ENCODE results near the gene ITPR1.

ITPR1 gene

DNA sequence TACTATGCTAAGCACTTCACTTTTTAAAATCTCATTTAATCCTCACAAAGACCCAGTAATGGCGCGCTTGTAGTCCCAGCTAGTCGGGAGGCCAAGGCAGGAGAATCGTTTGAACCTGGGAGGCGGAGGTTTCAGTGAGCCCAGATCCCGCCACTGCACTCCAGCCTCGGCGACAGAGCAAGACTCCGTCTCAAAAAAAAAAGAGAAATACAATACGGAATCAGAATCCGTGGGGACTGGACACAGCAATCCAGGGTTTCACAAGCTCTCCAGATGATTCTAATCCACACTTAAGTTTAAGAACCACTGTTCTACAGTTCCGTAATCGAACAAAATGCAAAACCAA is 25.7 kb upstream of the ITPR1 start:
- Mint-ChIP-seq H3K36me3 (no peaks in the 10 kb centered on the region), H3K27me3 (no peaks in the 10 kb centered on the region), H3K4me3 (peak overlapping the region; percentile 92), H3K27ac (peak overlapping the region; percentile 95), H3K4me1 (peaks cover 10% of the 10 kb centered on the region), H3K9me3 (no peaks in the 10 kb centered on the region)
- ATAC-seq (ENCODE audit: low read depth) = no peak
- DNase-seq (ENCODE audit: low spot score in 2 of 2) = no peak

DNA sequence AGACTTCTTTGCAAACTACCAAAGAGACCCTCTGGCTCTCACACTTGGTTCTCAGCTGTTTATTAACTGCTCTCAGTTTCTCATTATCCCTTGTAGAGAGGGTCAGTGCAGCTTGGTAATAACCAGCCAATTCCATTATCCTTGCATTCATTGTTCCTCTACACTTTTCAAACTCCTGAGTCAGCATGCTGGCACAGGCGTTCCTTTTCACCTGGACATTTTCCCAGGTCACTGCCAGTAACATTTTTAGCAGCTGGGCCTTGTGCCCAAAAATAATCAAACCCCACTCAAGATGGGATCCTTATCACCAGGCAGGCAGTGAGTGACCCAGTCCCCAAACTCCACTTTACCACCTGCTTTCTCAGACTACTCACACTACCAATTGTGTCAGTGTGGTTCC is 21.2 kb upstream of the ITPR1 start:
- no peak overlapping the region for H3K4me3 Mint-ChIP-seq
- H3K27ac Mint-ChIP-seq = no peak overlapping the region
- ATAC-seq (ENCODE audit: low read depth) = no peak
- H3K27me3 Mint-ChIP-seq = no peaks in the 10 kb centered on the region
- H3K9me3 Mint-ChIP-seq = peaks cover 3% of the 10 kb centered on the region
- peaks cover 2% of the 10 kb centered on the region for H3K36me3 Mint-ChIP-seq
- peaks cover 12% of the 10 kb centered on the region for H3K4me1 Mint-ChIP-seq
- DNase-seq (ENCODE audit: low spot score in 2 of 2) = no peak

DNA sequence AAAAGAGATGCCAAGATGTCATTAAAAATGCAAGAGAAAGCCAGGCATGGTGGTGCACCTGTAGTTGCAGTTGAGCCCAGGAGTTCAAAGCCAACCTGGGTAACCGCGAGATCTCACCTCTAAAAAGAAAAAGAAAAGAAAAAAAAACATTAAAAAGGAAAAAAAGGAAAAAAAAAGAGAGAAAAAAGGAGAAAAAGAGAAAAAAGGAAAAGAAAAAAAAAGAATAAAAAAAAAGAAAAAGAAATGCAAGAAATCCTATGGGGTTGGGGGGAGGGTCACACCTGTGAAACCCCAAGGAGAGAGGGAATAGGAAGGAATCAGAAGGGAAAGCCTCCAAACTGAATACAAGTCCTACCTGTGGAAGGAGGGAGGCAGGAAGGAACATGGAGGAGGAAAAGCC is 20.8 kb upstream of the ITPR1 start:
- Mint-ChIP-seq H3K9me3 (peaks cover 3% of the 10 kb centered on the region), H3K36me3 (peaks cover 2% of the 10 kb centered on the region), H3K27me3 (no peaks in the 10 kb centered on the region), H3K27ac (no peak overlapping the region), H3K4me1 (peaks cover 12% of the 10 kb centered on the region), H3K4me3 (no peak overlapping the region)
- DNase-seq (ENCODE audit: low spot score in 2 of 2) = no peak
- ATAC-seq (ENCODE audit: low read depth) = no peak

DNA sequence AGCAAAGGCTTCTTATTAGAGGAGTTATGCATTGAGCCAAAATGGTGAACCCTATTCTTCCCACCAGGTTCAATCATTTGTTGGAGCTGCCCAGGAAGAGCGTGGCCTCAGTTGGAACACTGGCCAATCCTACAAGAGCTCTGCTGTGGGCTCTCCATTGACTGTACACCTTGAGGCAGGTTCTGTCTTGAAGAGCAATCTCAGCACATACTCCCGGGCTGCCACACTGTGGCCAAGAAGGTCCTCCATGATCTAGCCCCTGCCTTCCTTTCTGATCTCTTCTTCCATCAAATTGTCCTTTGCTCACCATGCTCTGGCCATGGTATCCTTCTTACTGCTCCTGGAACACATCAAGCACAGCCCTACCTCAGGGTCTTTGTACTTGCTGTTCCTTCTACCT is 20.4 kb upstream of the ITPR1 start:
- Mint-ChIP-seq H3K27ac (no peak overlapping the region), H3K4me3 (no peak overlapping the region), H3K9me3 (peaks cover 3% of the 10 kb centered on the region), H3K36me3 (peaks cover 2% of the 10 kb centered on the region), H3K27me3 (no peaks in the 10 kb centered on the region), H3K4me1 (peaks cover 12% of the 10 kb centered on the region)
- DNase-seq (ENCODE audit: low spot score in 2 of 2) = no peak
- ATAC-seq (ENCODE audit: low read depth) = no peak

DNA sequence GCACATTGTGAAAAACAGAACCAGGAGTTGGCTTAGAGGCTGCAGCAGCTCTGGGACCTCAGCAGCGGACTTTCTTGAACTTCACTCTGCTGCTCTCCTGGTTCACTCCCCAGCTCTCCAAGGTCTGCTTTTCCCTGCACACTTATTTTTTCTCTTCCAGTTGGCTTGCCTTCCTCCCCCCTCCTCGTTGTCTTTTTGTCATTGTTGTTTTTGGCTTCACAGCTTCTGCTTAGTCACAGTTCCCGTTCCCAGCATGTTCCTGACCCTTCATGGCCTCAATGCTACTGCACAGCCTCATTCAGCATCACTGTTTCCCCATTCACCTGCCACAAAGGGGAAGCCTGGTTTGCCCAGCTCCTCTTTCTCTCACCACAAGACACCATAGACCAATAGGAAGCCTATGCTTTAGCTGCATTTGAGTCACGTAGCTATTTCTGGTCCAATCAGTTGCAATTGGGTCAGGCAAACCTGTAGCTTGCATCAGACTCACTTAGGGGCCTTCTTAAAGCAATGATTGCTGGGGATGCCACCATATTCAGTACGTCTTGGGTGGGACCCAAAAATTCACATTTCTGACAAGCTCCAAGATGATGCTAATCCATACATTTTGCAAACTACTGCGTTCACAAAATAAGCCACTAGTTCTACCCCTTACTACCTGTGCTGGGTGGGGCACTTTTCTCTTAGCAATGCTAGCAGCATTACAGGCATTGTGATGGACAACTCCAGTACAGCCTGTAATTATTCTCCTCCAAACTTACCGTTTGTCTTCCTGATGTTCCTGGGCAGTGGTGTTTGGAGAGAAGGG is 18.3 kb upstream of the ITPR1 start:
- Mint-ChIP-seq H3K4me1 (peaks cover 12% of the 10 kb centered on the region), H3K4me3 (peak overlapping the region; percentile 68), H3K27ac (peak overlapping the region; percentile 86), H3K9me3 (peaks cover 3% of the 10 kb centered on the region), H3K27me3 (no peaks in the 10 kb centered on the region), H3K36me3 (peaks cover 2% of the 10 kb centered on the region)
- ATAC-seq (ENCODE audit: low read depth) (peak; percentile 74), DNase-seq (ENCODE audit: low spot score in 2 of 2) (peak in 1 of 2 donors; percentile 11)

DNA sequence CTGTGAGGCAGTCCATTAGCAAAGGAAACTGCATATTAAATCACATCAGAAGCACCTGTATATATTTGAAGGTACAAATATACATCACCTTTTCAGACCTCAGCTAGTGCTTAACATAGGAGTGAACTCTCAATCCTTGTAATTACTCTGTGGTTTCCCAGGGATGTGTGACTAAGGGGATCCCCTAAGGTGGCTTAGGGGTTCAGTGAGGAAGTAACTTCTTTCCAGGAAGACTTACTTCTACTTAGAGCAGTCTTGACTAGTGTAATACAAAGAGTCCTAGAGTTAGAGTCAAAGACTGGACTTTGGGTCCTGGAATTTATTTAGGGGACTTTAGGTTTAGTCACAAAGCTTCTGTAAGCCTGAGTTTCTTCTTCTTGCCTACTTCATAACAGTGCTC is 17.3 kb upstream of the ITPR1 start:
- H3K4me3 Mint-ChIP-seq = no peak overlapping the region
- H3K27me3 Mint-ChIP-seq = no peaks in the 10 kb centered on the region
- H3K27ac Mint-ChIP-seq = no peak overlapping the region
- H3K9me3 Mint-ChIP-seq = peaks cover 3% of the 10 kb centered on the region
- no peak for ATAC-seq (ENCODE audit: low read depth)
- DNase-seq (ENCODE audit: low spot score in 2 of 2) = no peak
- H3K4me1 Mint-ChIP-seq = peaks cover 12% of the 10 kb centered on the region
- peaks cover 2% of the 10 kb centered on the region for H3K36me3 Mint-ChIP-seq

DNA sequence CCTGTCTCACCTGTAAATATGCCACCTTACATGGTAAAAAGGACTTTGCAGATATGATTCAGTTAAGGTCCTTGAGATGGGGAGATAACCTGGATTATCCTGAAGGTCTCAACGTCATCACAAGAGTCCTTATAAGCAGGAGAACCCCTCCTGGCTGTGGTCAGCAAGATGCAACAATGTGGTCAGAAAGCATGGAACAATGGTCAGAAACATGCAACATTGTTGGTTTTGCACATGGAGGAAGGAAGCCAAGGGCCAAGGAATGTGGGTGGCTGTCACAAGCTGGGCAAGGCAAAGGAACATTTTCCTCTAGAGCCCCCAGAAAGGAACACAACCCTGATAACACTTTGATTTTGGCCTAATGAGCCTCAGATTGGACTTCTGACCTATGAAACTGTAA is 16.7 kb upstream of the ITPR1 start:
- Mint-ChIP-seq H3K36me3 (peaks cover 2% of the 10 kb centered on the region), H3K9me3 (peaks cover 3% of the 10 kb centered on the region), H3K4me1 (peaks cover 12% of the 10 kb centered on the region), H3K4me3 (no peak overlapping the region), H3K27me3 (no peaks in the 10 kb centered on the region), H3K27ac (no peak overlapping the region)
- ATAC-seq (ENCODE audit: low read depth) (no peak), DNase-seq (ENCODE audit: low spot score in 2 of 2) (no peak)

DNA sequence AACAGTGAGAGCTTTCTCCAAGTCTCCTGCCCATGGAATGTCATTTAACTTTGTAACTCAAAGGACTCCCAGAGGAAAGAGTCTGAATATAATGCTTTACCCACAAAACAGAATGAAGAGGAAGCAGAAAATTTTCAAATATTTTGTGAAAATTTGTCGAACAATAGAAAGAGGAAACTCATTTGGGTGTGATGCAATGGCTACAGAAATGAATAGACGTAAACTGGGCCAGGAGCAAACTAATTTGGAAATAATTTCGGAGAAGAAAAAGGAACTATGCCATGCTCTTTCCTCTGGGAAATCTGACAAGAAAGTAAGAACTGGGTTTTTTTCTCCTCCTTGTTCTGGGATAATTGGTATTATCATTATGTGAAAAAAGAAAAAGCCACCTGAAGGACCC is 14.9 kb upstream of the ITPR1 start:
- Mint-ChIP-seq H3K4me3 (no peak overlapping the region), H3K4me1 (peaks cover 7% of the 10 kb centered on the region)
- no peak for ATAC-seq (ENCODE audit: low read depth)

DNA sequence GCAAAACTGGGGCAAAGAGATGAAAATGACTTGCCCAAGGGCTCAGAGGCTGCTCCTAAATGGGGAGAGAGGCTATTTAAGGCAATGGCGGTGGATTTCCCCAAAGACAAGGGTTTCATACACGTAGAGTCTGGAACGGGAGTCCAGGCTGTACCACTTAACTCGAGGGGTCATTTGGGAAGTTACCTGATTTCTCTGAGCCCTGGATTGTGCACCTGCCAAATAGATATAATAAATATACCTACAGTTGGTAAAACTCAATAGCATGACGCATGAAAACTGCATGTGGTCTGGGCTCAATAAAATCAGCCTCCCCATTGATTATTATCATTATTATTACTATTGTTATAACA is 1.3 kb upstream of the ITPR1 start:
- Mint-ChIP-seq H3K27ac (no peak overlapping the region), H3K27me3 (no peaks in the 10 kb centered on the region), H3K4me3 (peak overlapping the region; percentile 99), H3K36me3 (peaks cover 9% of the 10 kb centered on the region), H3K9me3 (no peaks in the 10 kb centered on the region), H3K4me1 (peaks cover 24% of the 10 kb centered on the region)
- ATAC-seq (ENCODE audit: low read depth) (no peak), DNase-seq (ENCODE audit: low spot score in 2 of 2) (no peak)

More for the DNA sequence above, 14.9 kb upstream of the ITPR1 start:
- Mint-ChIP-seq H3K36me3 (peaks cover 2% of the 10 kb centered on the region), H3K9me3 (peaks cover 3% of the 10 kb centered on the region), H3K27ac (no peak overlapping the region), H3K27me3 (no peaks in the 10 kb centered on the region)
- no peak for DNase-seq (ENCODE audit: low spot score in 2 of 2)

DNA sequence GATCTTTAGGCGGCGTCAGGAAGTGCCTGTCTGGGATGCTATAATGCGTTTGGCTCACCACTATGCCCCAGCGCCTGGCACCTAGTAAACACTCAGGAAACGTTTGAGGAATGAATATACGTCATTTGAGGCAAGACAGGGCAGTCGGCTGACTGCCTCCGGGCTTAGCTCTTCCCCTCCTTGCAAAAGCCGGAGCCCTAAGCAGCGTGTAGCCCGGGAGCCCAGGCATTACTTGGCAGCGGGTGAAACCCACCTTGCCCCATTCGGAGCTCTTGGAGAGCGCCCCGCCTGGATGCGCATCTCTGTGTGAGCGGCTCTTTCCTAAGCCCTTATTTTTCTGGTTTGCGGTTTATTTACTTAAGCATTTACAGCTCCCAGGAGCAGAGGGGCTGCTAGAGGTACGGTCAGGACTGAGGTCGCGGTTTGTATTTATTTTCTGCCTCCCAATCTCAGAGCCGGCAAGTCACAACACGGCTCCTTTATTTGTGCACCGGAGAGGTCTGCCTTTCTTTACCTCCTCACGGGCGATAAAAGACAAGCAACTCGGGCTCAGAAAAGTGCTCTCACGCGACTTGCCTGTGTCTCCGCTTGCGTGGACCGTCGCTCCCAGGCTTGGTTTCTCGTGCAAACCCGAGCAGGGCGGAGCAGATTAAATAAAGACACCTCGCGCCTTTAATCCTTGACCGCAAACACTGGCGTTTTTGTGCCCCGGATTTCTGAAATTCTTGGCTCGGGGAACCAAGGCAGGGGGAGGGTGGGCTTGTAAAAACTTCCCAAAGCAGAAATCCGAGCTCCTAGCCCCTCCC is 737 bp upstream of the ITPR1 start:
- peaks cover 24% of the 10 kb centered on the region for H3K4me1 Mint-ChIP-seq
- peak; percentile 6 for ATAC-seq (ENCODE audit: low read depth)
- no peak for DNase-seq (ENCODE audit: low spot score in 2 of 2)
- H3K9me3 Mint-ChIP-seq = no peaks in the 10 kb centered on the region
- no peaks in the 10 kb centered on the region for H3K27me3 Mint-ChIP-seq
- peaks cover 11% of the 10 kb centered on the region for H3K36me3 Mint-ChIP-seq
- peak overlapping the region; percentile 96 for H3K27ac Mint-ChIP-seq
- H3K4me3 Mint-ChIP-seq = peak overlapping the region; percentile 99

DNA sequence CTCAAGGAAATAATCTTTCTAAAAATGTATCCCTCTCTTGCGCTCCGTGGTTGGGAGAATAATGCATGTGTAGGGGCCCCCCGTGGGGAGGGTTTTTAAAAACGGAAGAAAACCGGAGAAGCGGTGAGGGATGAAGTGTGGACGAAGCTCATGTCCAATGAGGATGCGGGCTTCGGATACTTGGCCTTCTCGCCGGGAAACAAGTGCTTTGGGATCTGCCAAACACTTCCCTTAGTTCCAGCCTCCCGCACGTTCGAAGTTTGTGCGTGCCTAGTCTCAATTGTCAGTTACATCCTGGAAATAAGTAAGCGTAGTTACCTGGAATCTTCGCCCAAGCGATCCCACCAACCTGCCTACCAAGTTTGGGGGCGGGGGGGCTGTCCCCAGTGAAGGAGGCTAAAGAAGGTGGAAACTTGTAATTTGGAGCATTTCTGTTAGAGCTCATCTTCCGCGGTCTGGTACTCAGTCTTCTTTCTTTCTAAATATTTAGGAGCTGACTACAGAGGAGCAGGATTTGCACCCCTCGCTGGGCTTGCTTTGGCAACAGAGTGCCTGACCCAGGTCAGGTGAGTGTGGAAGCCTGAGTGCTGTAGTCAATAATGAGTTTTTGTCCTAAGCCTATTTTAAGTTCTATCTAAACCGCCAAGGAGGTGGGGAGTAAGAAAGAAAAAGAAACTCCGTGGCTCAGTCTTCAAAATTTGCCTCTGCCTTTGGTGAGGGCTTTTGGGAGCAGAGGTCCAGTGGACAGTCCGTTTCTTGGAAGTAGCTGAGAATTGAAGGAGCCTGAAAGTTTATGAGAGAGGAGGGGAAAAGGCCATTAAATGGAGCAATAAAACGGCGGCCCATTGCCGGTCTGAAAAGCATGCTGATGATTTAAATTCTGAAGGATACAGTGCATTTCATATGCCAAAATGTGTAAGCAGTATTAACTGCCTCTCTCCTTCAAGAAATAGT is 1.1 kb downstream of the ITPR1 start:
- no peak for DNase-seq (ENCODE audit: low spot score in 2 of 2)
- peak overlapping the region; percentile 96 for H3K27ac Mint-ChIP-seq
- peaks cover 35% of the 10 kb centered on the region for H3K4me1 Mint-ChIP-seq
- H3K9me3 Mint-ChIP-seq = no peaks in the 10 kb centered on the region
- H3K27me3 Mint-ChIP-seq = no peaks in the 10 kb centered on the region
- peak overlapping the region; percentile 99 for H3K4me3 Mint-ChIP-seq
- ATAC-seq (ENCODE audit: low read depth) = no peak
- peaks cover 18% of the 10 kb centered on the region for H3K36me3 Mint-ChIP-seq

DNA sequence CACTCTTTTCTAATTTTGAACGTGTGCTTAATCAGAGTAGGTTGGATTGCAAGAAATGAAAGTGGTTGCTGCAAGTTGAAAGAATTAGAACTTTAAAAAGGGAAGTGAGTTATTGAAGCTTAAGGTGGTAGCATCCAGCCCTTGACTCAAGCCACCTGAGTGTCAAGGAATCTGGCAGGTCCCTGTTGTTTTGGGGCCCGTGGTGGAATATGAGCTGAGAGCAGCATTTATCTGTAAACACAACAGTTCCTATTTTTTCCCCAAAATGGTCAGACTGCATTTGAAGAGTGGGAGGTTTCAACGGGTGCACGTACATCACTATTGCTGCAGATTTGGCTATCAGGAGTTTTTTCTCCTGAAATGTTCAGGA is 1.7 kb downstream of the ITPR1 start:
- no peaks in the 10 kb centered on the region for H3K9me3 Mint-ChIP-seq
- no peaks in the 10 kb centered on the region for H3K27me3 Mint-ChIP-seq
- peaks cover 20% of the 10 kb centered on the region for H3K36me3 Mint-ChIP-seq
- H3K4me1 Mint-ChIP-seq = peaks cover 35% of the 10 kb centered on the region
- peak overlapping the region; percentile 96 for H3K27ac Mint-ChIP-seq
- peak; percentile 23 for ATAC-seq (ENCODE audit: low read depth)
- H3K4me3 Mint-ChIP-seq = peak overlapping the region; percentile 99
- no peak for DNase-seq (ENCODE audit: low spot score in 2 of 2)

DNA sequence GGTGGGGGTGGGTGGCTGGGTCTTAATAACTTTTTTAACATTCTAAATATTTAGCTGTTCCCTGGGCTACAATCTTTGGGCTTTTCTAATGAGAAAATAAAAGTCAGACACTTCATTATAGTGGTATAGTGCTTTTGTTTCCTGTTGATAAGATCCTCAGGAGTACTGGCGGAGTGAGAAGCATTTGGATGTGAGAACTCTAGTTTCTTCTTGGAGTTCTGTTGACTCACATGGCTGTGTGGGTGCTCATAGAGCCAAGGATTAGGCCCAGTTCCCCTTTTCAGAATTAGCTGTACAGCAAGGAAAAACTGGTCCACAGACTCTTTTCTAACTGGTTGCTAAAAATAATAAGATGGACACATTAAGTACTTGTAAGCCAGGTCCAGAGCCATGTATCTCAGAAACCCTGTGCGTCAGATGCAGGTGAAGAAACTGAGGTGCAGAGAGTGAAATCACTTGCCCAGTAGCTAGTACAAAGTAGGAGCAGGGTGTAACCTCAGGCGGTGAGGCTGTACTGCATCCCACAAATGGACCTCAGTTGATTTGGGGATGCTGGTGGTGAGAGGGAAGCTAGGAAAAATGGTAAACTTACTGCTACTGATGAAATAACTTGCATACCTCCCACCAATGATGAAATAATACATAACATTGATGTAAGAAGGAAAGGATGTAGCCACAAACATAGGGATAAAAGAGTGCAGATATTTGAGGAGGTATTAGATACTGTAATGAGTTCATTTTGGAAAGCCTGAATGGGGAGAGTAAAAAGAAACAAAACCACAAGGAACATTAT is 2.3 kb downstream of the ITPR1 start:
- DNase-seq (ENCODE audit: low spot score in 2 of 2) = no peak
- no peak for ATAC-seq (ENCODE audit: low read depth)
- H3K27me3 Mint-ChIP-seq = no peaks in the 10 kb centered on the region
- H3K36me3 Mint-ChIP-seq = peaks cover 24% of the 10 kb centered on the region
- peak overlapping the region; percentile 96 for H3K27ac Mint-ChIP-seq
- peaks cover 35% of the 10 kb centered on the region for H3K4me1 Mint-ChIP-seq
- no peaks in the 10 kb centered on the region for H3K9me3 Mint-ChIP-seq
- H3K4me3 Mint-ChIP-seq = peak overlapping the region; percentile 99

All from memory B cell (primary cell).